ENCODE measurements around the gene NR2C1. TPM values are rescaled to one million over a fixed set of nuclear protein-coding genes. Genes with fewer than 3 reads are reported as not detected.

Gene NR2C1
- total and polyA plus RNA-seq, 2 of the 8 experiments (the other 6 are each of a cell fraction or from before 2014, with no cell fraction given), result 22.8 to 48.3 TPM

GRCh38 chr12:95057424-95057823 is 16.0 kb downstream of the NR2C1 start:
- Histone ChIP-seq H3K79me2 (ENCODE audit: control insufficient read depth in 1 of 2, insufficient read depth in 2 of 2, low read length in 2 of 2) (no peaks in the 10 kb centered on the region), H3K9ac (replicated peaks in 1 of 4; ENCODE audit: extremely low read depth in 1 of 4, low read depth in 3 of 4, low read length in 3 of 4) (no peak overlapping the region), H2AK5ac (ENCODE audit: low read depth, low read length) (no peak overlapping the region), H4K5ac (ENCODE audit: insufficient read length, low read depth, low read length) (no peak overlapping the region), H4K20me1 (replicated peaks in 1 of 2; ENCODE audit: control insufficient read depth in 1 of 2, insufficient read depth in 2 of 2, low read length in 2 of 2) (no peaks in the 10 kb centered on the region), H3K4me3 (ENCODE audit: extremely low read depth in 1 of 4, insufficient read depth in 2 of 4, low read depth in 3 of 4, low read length in 4 of 4) (no peak overlapping the region), H2BK15ac (ENCODE audit: low read length) (no peak overlapping the region), H3K79me1 (ENCODE audit: low read depth, low read length) (no peaks in the 10 kb centered on the region), H3K4me1 (replicated peaks in 1 of 4; ENCODE audit: control insufficient read depth in 3 of 4, insufficient read depth in 4 of 4, low read length in 3 of 4) (no peaks in the 10 kb centered on the region), H4K91ac (replicated peaks; ENCODE audit: insufficient read length, low read length) (no peak overlapping the region), H2AFZ (ENCODE audit: low read length) (no peak overlapping the region), H3K14ac (ENCODE audit: insufficient read length) (no peak overlapping the region), H3K23me2 (ENCODE audit: low read depth, low read length) (no peaks in the 10 kb centered on the region), H3K36me3 (ENCODE audit: control insufficient read depth in 2 of 4, insufficient read depth in 4 of 4, low read length in 3 of 4) (peaks cover 18 to 84% (median 47%) of the 10 kb centered on the region in 4 experiments), H4K8ac (ENCODE audit: extremely low read depth, insufficient read depth, low read length) (no peak overlapping the region), H2BK20ac (ENCODE audit: low read length) (no peak overlapping the region), H3K27ac (ENCODE audit: low read depth, low read length) (no peak overlapping the region), H3K4ac (replicated peaks; ENCODE audit: insufficient read length, low read depth, low read length) (no peak overlapping the region), H3K9me3 (ENCODE audit: insufficient read depth in 2 of 2, low read depth in 1 of 2, low read length in 1 of 2) (no peaks in the 10 kb centered on the region), H3K4me2 (ENCODE audit: insufficient read depth in 1 of 2, low read depth in 2 of 2, low read length in 2 of 2) (no peak overlapping the region), H3K27me3 (replicated peaks in 1 of 4; ENCODE audit: control insufficient read depth in 3 of 4, extremely low read depth in 1 of 4, insufficient read depth in 3 of 4, low read length in 3 of 4) (no peaks in the 10 kb centered on the region), H3K18ac (ENCODE audit: extremely low read depth, low read length) (no peak overlapping the region), H3K23ac (ENCODE audit: insufficient read length) (no peak overlapping the region), H2BK12ac (ENCODE audit: low read depth, low read length) (no peak overlapping the region), H2BK120ac (replicated peaks; ENCODE audit: low read depth, low read length) (no peak overlapping the region), H3K56ac (replicated peaks; ENCODE audit: insufficient read length, low read depth, low read length) (no peak overlapping the region), H2BK5ac (ENCODE audit: low read depth, low read length) (no peak overlapping the region)
- CTCF ChIA-PET (ENCODE audit: partially characterized antibody), result interaction anchor here (0.9 kb wide), 1 partner anchor 21 kb away, joined by 3 read pairs; no protein-coding TSS in a partner anchor
- FAIRE-seq, result no peak
- 96% methylated on average over 3 of the region's 3 CpGs; no CpG with 5 or more reads in 1 of the 2 experiments for WGBS, 2 experiments (ENCODE audit: extremely low coverage in 1 of 2, insufficient coverage in 1 of 2, insufficient read length in 1 of 2, insufficient replicate concordance in 2 of 2, low coverage in 1 of 2, low lambda C conversion rate in 2 of 2, missing lambda C conversion rate in 1 of 2)
- POLR2A ChIA-PET (ENCODE audit: partially characterized antibody), result interaction anchor here (0.7 kb wide), 1 partner anchor 12 kb away, joined by 3 read pairs; no protein-coding TSS in a partner anchor
- no peak for TF ChIP-seq ATF3 (IDR thresholded peaks at IDR 0.05; ENCODE audit: insufficient read depth, low read depth, low read length)
- TF ChIP-seq GABPA (IDR thresholded peaks at IDR 0.05; ENCODE audit: borderline replicate concordance, insufficient read depth, low read length), result no peak
- TF ChIP-seq KDM5A (IDR thresholded peaks at IDR 0.05; ENCODE audit: low read length), result no peak
- no peak for TF ChIP-seq EP300 (IDR thresholded peaks at IDR 0.05; ENCODE audit: borderline replicate concordance in 1 of 2, low read depth in 2 of 2, low read length in 2 of 2)
- no peak for TF ChIP-seq GTF2F1 (IDR thresholded peaks at IDR 0.05; ENCODE audit: borderline replicate concordance, low read depth, low read length)
- no peak for DNase-seq (ENCODE audit: low read depth in 1 of 2, low spot score in 2 of 2)
